LNCAP (cell line): ENCODE measurements around the gene CD276.

Experiments used
- TF ChIP-seq, protein P1 (sequence below): fragments of 450-650 bp; IDR thresholded peaks from 2 replicates; pipeline ENCODE4 v1.5.1; 2017; ENCODE audit warnings: mild to moderate bottlenecking

Gene CD276

DNA sequence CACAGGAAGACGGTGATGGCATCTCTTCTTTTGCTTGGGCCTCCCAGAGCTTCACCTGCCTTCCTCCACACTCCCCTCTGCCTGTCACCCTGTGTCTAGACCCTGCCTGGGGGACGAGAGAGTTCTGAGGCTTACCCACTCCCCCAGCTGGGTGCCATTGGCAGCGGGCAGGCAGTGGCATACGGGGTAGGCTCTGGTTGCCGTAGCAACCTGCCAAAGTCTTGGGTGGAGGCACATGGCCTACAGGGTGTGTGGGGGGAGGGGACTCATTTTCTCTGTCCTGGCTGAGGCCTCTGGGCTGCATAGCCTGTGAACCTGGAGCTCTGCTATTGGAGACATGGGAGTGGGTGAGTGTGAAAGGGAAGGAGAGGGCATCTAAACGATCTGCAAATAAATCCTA lies 64.5 kb downstream of the CD276 start:
- TF ChIP-seq, protein P1, sequence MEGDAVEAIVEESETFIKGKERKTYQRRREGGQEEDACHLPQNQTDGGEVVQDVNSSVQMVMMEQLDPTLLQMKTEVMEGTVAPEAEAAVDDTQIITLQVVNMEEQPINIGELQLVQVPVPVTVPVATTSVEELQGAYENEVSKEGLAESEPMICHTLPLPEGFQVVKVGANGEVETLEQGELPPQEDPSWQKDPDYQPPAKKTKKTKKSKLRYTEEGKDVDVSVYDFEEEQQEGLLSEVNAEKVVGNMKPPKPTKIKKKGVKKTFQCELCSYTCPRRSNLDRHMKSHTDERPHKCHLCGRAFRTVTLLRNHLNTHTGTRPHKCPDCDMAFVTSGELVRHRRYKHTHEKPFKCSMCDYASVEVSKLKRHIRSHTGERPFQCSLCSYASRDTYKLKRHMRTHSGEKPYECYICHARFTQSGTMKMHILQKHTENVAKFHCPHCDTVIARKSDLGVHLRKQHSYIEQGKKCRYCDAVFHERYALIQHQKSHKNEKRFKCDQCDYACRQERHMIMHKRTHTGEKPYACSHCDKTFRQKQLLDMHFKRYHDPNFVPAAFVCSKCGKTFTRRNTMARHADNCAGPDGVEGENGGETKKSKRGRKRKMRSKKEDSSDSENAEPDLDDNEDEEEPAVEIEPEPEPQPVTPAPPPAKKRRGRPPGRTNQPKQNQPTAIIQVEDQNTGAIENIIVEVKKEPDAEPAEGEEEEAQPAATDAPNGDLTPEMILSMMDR: no peak

DNA sequence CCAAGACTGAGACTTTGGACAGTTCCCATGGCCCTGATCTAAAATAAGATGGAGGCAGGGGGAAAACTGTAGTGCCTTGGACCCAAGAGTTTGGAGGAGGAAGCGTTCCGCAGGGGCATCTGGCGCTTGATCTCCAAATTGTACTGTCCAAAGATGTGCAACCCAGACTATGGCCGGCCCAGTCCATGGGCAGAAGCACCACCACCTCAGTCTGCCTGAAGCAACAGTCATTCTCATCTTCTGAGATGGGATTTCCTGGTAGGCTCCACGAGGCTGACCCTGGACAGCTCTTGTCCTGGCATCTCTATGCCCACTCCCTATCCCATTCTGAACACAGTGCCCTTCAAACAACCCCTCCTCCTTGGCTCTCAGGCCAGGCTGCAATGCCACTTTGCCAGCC lies 65.3 kb downstream of the CD276 start:
- TF ChIP-seq, protein P1: no peak

DNA sequence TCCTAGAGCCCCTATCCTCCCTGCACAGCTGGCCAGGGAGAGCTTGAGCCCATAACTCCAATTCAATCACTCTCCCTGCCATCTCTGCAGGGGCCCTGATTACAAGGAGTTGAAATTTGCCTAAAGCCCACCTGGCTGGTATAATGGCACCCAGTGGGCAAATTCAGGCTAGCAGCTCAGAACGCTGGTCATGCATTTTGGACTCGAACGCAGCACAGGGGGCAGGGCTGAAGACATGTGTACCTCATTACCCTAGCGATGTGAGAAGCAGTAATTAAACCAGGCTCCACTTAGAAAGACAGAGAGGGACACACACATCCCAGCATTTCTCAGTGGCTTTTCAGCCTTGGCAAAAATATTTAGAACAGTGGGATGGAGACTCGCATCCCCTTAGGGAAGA lies 65.8 kb downstream of the CD276 start:
- TF ChIP-seq, protein P1: no peak

DNA sequence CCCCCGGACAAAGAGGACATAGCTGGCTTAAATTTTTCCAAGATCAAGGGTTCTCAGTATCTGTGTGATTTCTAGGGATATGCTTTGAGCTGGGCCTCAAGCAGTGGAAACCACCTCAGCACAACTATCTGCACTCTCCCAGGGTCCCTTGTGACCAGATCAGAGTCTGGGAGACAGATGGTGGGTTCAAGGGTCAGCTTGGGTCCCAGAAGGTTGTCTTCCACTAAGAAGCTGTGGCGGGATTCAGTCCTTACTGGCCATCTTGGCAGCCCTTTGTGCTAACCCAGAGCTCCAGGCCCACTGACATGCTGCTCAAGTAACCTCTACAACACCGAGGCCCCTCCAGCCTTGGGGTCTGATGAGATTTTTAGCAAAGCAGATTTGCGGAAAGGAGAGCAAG lies 66.3 kb downstream of the CD276 start:
- TF ChIP-seq, protein P1: no peak

DNA sequence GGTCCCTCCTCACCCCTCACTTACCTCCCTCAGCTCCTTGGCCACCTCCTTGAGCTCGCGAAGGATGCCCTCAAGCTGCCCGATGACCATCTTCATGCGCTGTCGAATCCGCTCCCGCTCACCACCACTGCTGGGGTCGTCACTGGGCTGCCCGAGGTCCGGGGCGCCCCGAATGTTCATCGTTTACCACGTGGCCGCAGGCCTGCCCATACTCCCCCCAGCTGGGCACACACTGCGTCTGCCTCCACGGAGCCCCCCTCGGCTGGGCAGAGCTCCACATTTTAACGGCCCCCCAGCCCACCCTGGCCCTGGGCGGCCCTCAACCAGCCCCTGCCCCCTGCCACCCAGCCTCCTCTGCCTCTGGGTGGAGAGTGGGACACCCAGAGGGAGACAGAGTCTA lies 66.8 kb downstream of the CD276 start:
- TF ChIP-seq, protein P1: no peak

DNA sequence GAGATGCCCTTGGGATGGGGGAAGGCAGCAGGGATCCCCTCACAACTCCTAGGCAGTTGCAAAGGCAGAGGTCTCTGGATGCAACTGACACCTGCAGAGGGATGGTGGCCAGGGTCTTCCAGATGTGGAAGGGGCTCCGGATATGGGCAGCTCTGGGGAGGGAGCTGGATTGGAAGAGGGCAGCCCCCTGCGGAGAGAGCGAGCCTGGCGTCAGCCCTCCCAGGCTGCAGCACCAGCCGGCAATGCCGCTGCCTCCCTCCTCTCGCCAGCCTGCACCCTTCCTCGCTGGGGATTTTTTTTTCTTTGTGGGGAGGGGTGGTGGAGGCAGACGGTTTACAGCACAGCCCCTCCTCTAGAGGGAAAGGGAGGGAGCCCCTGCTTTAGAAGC lies 67.3 kb downstream of the CD276 start:
- TF ChIP-seq, protein P1: no peak

DNA sequence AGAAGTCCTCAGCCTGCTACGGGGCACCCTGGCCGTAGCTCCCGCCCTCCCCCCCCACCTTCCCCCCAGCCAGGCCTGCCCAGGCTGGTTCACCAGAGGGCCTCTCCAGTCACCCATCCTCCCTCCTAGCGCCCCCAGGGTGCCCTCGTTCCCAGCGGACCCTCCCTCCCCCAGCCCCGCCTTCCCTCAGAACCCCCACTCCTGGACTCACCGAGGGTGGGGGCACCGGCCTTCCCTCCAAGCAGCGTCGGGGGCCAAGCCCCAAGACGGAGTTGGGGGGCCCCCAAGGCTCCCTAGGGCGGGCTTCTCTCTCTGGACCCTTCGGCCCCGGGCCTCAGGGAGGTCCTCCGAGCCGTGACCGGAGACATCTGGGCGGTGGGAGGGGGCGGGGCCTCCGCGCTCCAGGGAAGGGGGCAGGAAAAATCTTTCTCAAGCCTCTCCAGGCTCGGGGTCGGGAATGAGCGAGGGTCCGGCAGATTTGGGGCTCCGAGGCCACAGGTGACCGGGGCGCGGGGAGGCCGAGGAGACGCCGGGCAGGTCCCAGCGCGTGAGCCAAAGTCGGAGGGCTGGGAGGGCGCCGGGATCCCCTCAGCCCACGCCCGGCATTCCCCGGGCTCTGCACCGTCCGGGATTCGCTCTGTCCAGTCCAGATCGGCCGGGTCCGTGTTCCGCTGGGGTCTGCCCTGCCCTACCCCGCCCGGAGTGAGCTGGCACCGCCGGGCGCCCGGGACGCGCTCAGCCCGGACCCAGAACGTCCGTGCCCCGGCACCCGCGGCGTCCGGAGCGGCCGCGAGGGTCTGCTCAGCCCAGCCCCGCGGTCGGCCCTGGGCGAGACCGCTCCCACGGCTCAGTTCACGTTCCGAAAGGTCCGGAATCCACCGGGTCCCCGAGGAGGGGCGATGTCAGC lies 68.0 kb downstream of the CD276 start:
- TF ChIP-seq, protein P1: no peak
